NCI-H226 (cell line): ENCODE data around the gene ITFG2.
"Not testable (repeated sequence)": the region's sequence is repeated elsewhere in the genome, so short reads cannot be mapped to it uniquely, and the experiment has no call there.

Source experiments
- DNase-seq: peaks from one replicate; pipeline ENCODE4 v3.0.0-alpha.2; 2015

ITFG2 gene

GRCh38 chr12:2832550-2833127 is 20.2 kb downstream of the ITFG2 start:
- no peak for DNase-seq

GRCh38 chr12:2833327-2833726 is 20.9 kb downstream of the ITFG2 start:
- DNase-seq, result no peak

GRCh38 chr12:2833810-2834209 is 21.3 kb downstream of the ITFG2 start:
- DNase-seq, result no peak

GRCh38 chr12:2834581-2835491 is 22.4 kb downstream of the ITFG2 start, which contains the start of gene NRIP2:
Gene NRIP2, minus strand, starts transcription at chr12:2835035. Its CDS starts 52 bp downstream, at chr12:2834983.
- no peak for DNase-seq

- no peak for DNase-seq
Observed at GRCh38 chr12:2835691-2836403, 23.4 kb downstream of the ITFG2 start.

- DNase-seq, result no peak
Observed at GRCh38 chr12:2836574-2836973, 24.1 kb downstream of the ITFG2 start.

GRCh38 chr12:2841056-2841650 is 28.7 kb downstream of the ITFG2 start:
- DNase-seq, result no peak

GRCh38 chr12:2842948-2843347 is 30.5 kb downstream of the ITFG2 start:
- no peak for DNase-seq

- no peak for DNase-seq
Observed at GRCh38 chr12:2844786-2845185, 32.3 kb downstream of the ITFG2 start.

- DNase-seq, result no peak
Observed at GRCh38 chr12:2845280-2845679, 32.8 kb downstream of the ITFG2 start.

GRCh38 chr12:2851931-2852330 is 39.5 kb downstream of the ITFG2 start:
- no peak for DNase-seq

- DNase-seq, result peak; percentile 56
Observed at GRCh38 chr12:2853626-2854025, 41.2 kb downstream of the ITFG2 start.

- no peak for DNase-seq
Observed at GRCh38 chr12:2854669-2855453, 42.4 kb downstream of the ITFG2 start.

GRCh38 chr12:2855546-2855945 is 43.1 kb downstream of the ITFG2 start:
- no peak for DNase-seq

GRCh38 chr12:2856051-2856450 is 43.6 kb downstream of the ITFG2 start:
- DNase-seq, result no peak

- DNase-seq, result no peak
Observed at GRCh38 chr12:2857021-2857431, 44.6 kb downstream of the ITFG2 start, which contains the start of gene TEX52. Gene TEX52, minus strand, starts transcription at chr12:2857039. Its CDS starts 13 bp downstream, at chr12:2857026.

GRCh38 chr12:2857576-2857975 is 45.1 kb downstream of the ITFG2 start:
- DNase-seq, result no peak

- no peak for DNase-seq
Observed at GRCh38 chr12:2858334-2858733, 45.9 kb downstream of the ITFG2 start.

- DNase-seq, result no peak
Observed at GRCh38 chr12:2858944-2859421, 46.5 kb downstream of the ITFG2 start.

GRCh38 chr12:2860170-2860569 is 47.7 kb downstream of the ITFG2 start:
- DNase-seq, result no peak

GRCh38 chr12:2862876-2863275 is 50.4 kb downstream of the ITFG2 start:
- DNase-seq, result no peak

- not testable (repeated sequence) for DNase-seq
Observed at GRCh38 chr12:2863402-2863801, 50.9 kb downstream of the ITFG2 start.
